Mesenchymal stem cell (in vitro differentiated cells and primary cell): Measurements from ENCODE around the gene KRTAP21-1.

ENCODE experiments used
- DNase-seq: peaks from one replicate; pipeline ENCODE4 v3.0.0-alpha.2; 2013
- H2AFZ ChIP-seq: one replicate; pipeline ENCODE4 v1.6.1; 2013; ENCODE audit warnings: low read depth, mild to moderate bottlenecking, control low read depth, inconsistent platforms, low read length, moderate library complexity
- H2AK5ac ChIP-seq: 2 replicates; pipeline ENCODE4 v1.6.1; 2013; ENCODE audit warnings: low read length, moderate library complexity, mild to moderate bottlenecking, inconsistent platforms; ENCODE audit not compliant: severe bottlenecking
- H2BK120ac ChIP-seq: one replicate; pipeline ENCODE4 v1.6.1; 2013; ENCODE audit warnings: low read depth, mild to moderate bottlenecking, inconsistent platforms, low read length, moderate library complexity
- H2BK12ac ChIP-seq, 2 experiments: one replicate each; pipeline ENCODE4 v1.6.1; 2013; ENCODE audit warnings: inconsistent platforms in 2 of 2, low read length in 2 of 2, mild to moderate bottlenecking in 2 of 2, moderate library complexity in 2 of 2, control low read depth in 1 of 2
- H2BK15ac ChIP-seq: one replicate; pipeline ENCODE4 v1.6.1; 2013; ENCODE audit warnings: mild to moderate bottlenecking, low read depth, inconsistent platforms; ENCODE audit not compliant: poor library complexity, severe bottlenecking
- H2BK5ac ChIP-seq: 2 replicates; pipeline ENCODE4 v1.6.1; 2013; ENCODE audit warnings: low read depth, mild to moderate bottlenecking, low read length, control low read depth, inconsistent platforms; ENCODE audit not compliant: poor library complexity, severe bottlenecking
- H3K14ac ChIP-seq, 2 experiments: one replicate each; pipeline ENCODE4 v1.6.1; 2013; ENCODE audit warnings: inconsistent platforms in 2 of 2, low read length in 2 of 2, control low read depth in 1 of 2, mild to moderate bottlenecking in 1 of 2, moderate library complexity in 1 of 2
- H3K18ac ChIP-seq, 2 experiments: one replicate each; pipeline ENCODE4 v1.6.1; 2013; ENCODE audit warnings: inconsistent platforms in 2 of 2, low read length in 2 of 2, control low read depth in 1 of 2, low read depth in 1 of 2, mild to moderate bottlenecking in 1 of 2
- H3K23ac ChIP-seq, 2 experiments: one replicate each; pipeline ENCODE4 v1.6.1; 2013; ENCODE audit warnings: inconsistent platforms in 2 of 2, low read length in 2 of 2, mild to moderate bottlenecking in 2 of 2, moderate library complexity in 2 of 2, control low read depth in 1 of 2
- H3K27ac ChIP-seq: 2 replicates; pipeline ENCODE4 v1.5.1; 2013; ENCODE audit warnings: mild to moderate bottlenecking, moderate library complexity, low read length, control low read depth, inconsistent platforms; ENCODE audit not compliant: poor library complexity, severe bottlenecking
- H3K27me3 ChIP-seq, 2 experiments: 2 replicates each; pipeline versions ENCODE4 v1.6.1 to v1.7.0; 2013; ENCODE audit warnings: low read length in 2 of 2, mild to moderate bottlenecking in 2 of 2, moderate library complexity in 2 of 2, control low read depth in 1 of 2, inconsistent platforms in 1 of 2; ENCODE audit not compliant: control insufficient read depth in 1 of 2, insufficient read depth in 1 of 2
- H3K36me3 ChIP-seq, 2 experiments: 2 replicates each; pipeline versions ENCODE4 v1.6.1 to v1.7.0; 2013; ENCODE audit warnings: low read length in 2 of 2, control low read depth in 1 of 2, inconsistent platforms in 1 of 2, low read depth in 1 of 2, mild to moderate bottlenecking in 1 of 2; ENCODE audit not compliant: insufficient read depth in 2 of 2, control insufficient read depth in 1 of 2
- H3K4ac ChIP-seq, 2 experiments: one replicate each; pipeline ENCODE4 v1.6.1; 2013; ENCODE audit warnings: inconsistent platforms in 2 of 2, low read length in 2 of 2, mild to moderate bottlenecking in 2 of 2, moderate library complexity in 2 of 2, control low read depth in 1 of 2, low read depth in 1 of 2
- H3K4me1 ChIP-seq: 2 replicates; pipeline ENCODE4 v1.6.1; 2013; ENCODE audit warnings: low read depth, low read length, control low read depth; ENCODE audit not compliant: control insufficient read depth, insufficient read depth
- H3K4me2 ChIP-seq: 2 replicates; pipeline ENCODE4 v1.6.1; 2013; ENCODE audit warnings: low read length, mild to moderate bottlenecking, inconsistent platforms; ENCODE audit not compliant: poor library complexity, severe bottlenecking
- H3K4me3 ChIP-seq, 2 experiments: 2 replicates each; pipeline versions ENCODE4 v1.5.1 to v1.7.0; 2013; ENCODE audit warnings: low read length in 2 of 2, mild to moderate bottlenecking in 2 of 2, control low read depth in 1 of 2, low read depth in 1 of 2; ENCODE audit not compliant: insufficient read depth in 1 of 2
- H3K79me1 ChIP-seq: replicated peaks from 2 replicates; pipeline ENCODE4 v1.6.1; 2013; ENCODE audit warnings: mild to moderate bottlenecking, control low read depth, low read length, inconsistent platforms; ENCODE audit not compliant: poor library complexity, severe bottlenecking
- H3K9ac ChIP-seq: 2 replicates; pipeline ENCODE4 v1.7.0; 2013; ENCODE audit warnings: mild to moderate bottlenecking, low read length, moderate library complexity
- H3K9me3 ChIP-seq: 2 replicates; pipeline ENCODE4 v1.7.0; 2013; ENCODE audit warnings: mild to moderate bottlenecking, low read length; ENCODE audit not compliant: control insufficient read depth
- H4K8ac ChIP-seq: one replicate; pipeline ENCODE4 v1.6.1; 2013; ENCODE audit warnings: inconsistent platforms, mild to moderate bottlenecking, low read length, moderate library complexity
- H4K91ac ChIP-seq: one replicate; pipeline ENCODE4 v1.6.1; 2013; ENCODE audit warnings: mild to moderate bottlenecking, low read length, inconsistent platforms
- WGBS: methylation state at CpG from one replicate; pipeline ENCODE4 v1.1.7; 2013; ENCODE audit warnings: mixed read lengths; 5-methylcytosine and 5-hydroxymethylcytosine counted together

The KRTAP21-1 gene

DNA sequence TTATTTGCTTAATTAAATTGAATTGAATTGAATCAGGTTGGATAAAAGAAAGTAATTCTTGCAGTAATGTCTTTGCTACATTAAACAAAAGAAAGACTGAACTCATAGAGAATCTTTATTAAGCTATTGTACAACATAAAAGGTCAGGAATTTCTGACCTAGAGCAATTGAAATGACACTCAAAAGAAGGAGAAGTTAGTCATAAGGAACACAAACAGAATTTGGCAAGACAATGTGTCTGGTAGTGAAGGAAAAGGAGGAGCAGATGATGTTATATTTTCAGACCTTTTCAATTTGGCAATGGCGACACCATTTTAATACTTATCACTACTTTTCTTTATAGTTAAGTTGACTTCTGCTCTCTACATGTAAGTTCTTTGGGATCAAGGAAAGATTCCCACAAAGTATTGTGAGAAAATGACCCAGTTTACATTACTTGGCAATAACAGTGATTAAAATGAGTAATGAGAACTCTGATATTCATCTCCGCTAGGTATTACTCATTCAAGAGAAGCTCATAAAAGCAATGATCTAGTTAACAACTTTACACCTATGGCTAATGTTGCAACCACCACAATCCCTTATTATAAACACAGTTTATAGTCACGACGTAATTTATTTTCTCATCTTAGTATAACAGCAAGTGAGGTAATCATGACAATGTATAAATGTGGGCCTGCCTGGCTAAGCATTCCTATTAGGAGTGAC lies 14.7 kb upstream of the KRTAP21-1 start:
- no peak overlapping the region for H2AFZ ChIP-seq
- no peak overlapping the region for H3K4me3 ChIP-seq
- H3K18ac ChIP-seq, result no peak overlapping the region
- no peaks in the 10 kb centered on the region for H3K27me3 ChIP-seq
- no peak overlapping the region for H2BK15ac ChIP-seq
- H3K4me1 ChIP-seq, result no peaks in the 10 kb centered on the region
- H3K9me3 ChIP-seq, result peaks cover 9% of the 10 kb centered on the region
- 89% methylated on average over 1 of the region's 4 CpGs for WGBS
- H3K79me1 ChIP-seq, result no peaks in the 10 kb centered on the region
- H3K36me3 ChIP-seq, result no peaks in the 10 kb centered on the region
- H2BK12ac ChIP-seq, result no peak overlapping the region
- no peak overlapping the region for H3K23ac ChIP-seq
- no peak overlapping the region for H2AK5ac ChIP-seq
- no peak for DNase-seq
- H4K91ac ChIP-seq, result no peak overlapping the region
- no peak overlapping the region for H3K4ac ChIP-seq
- H2BK120ac ChIP-seq, result no peak overlapping the region
- H3K14ac ChIP-seq, result no peak overlapping the region
- H2BK5ac ChIP-seq, result no peak overlapping the region
- no peak overlapping the region for H3K27ac ChIP-seq
- no peak overlapping the region for H3K9ac ChIP-seq
- no peak overlapping the region for H3K4me2 ChIP-seq
- no peak overlapping the region for H4K8ac ChIP-seq

DNA sequence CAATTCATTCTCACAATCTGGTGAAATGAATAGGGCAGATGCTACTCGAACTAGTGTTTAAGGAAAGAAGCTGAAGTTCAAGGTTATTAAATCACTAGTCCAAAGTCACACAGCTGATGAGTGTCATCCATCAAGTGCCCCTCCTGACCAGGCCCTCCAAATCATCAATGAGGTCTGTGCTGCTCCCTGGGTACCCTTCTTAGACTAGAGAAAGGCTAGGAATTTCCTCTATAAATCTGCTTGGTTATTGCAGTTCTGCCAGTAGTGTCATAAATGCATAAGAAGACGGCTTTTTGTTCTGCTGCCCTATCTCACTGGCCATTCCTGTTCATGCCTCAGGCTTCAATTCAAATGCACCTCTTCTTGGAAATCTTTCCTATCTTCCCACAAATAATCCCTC lies 5.5 kb upstream of the KRTAP21-1 start:
- no peaks in the 10 kb centered on the region for H3K36me3 ChIP-seq
- DNase-seq, result no peak
- no peak overlapping the region for H4K91ac ChIP-seq
- no peak overlapping the region for H2AK5ac ChIP-seq
- no peak overlapping the region for H3K27ac ChIP-seq
- H3K18ac ChIP-seq, result no peak overlapping the region
- H3K27me3 ChIP-seq, result no peaks in the 10 kb centered on the region
- H3K14ac ChIP-seq, result no peak overlapping the region
- H3K9me3 ChIP-seq, result no peaks in the 10 kb centered on the region
- H3K4me2 ChIP-seq, result no peak overlapping the region
- H4K8ac ChIP-seq, result no peak overlapping the region
- H2BK12ac ChIP-seq, result no peak overlapping the region
- H2BK15ac ChIP-seq, result no peak overlapping the region
- no peak overlapping the region for H3K4me3 ChIP-seq
- no peak overlapping the region for H3K4ac ChIP-seq
- H2BK5ac ChIP-seq, result no peak overlapping the region
- no peak overlapping the region for H3K9ac ChIP-seq
- H2BK120ac ChIP-seq, result no peak overlapping the region
- H3K23ac ChIP-seq, result no peak overlapping the region
- no peaks in the 10 kb centered on the region for H3K4me1 ChIP-seq
- no peak overlapping the region for H2AFZ ChIP-seq
- H3K79me1 ChIP-seq, result no peaks in the 10 kb centered on the region
- 75% methylated on average over 2 of the region's 2 CpGs for WGBS

DNA sequence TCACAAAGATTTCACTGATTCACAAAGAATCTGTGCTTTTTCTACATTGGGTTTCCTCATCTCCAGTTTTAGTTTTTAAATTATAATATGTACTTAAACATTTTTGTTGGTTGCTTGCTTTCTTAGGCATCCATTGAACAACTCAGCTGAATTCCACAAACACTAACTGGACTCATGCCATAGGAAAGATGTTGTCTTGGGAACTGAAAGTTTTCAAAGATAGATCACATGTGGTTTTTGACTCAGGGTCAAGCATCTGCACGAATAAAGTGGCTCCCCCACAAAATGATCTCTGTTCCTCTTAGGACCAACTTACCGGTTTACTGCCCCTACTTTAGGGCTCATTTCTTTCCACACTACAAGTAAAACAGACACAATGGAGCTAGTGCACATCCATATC lies 3.1 kb upstream of the KRTAP21-1 start:
- WGBS, result 38% methylated on average over 2 of the region's 2 CpGs
- no peak overlapping the region for H2BK12ac ChIP-seq
- H3K36me3 ChIP-seq, result no peaks in the 10 kb centered on the region
- no peak for DNase-seq
- H3K27me3 ChIP-seq, result no peaks in the 10 kb centered on the region
- no peak overlapping the region for H4K8ac ChIP-seq
- no peak overlapping the region for H2BK5ac ChIP-seq
- no peak overlapping the region for H4K91ac ChIP-seq
- no peaks in the 10 kb centered on the region for H3K4me1 ChIP-seq
- no peak overlapping the region for H2BK15ac ChIP-seq
- no peak overlapping the region for H3K4me3 ChIP-seq
- no peaks in the 10 kb centered on the region for H3K79me1 ChIP-seq
- no peak overlapping the region for H2AFZ ChIP-seq
- no peak overlapping the region for H3K4ac ChIP-seq
- H2BK120ac ChIP-seq, result no peak overlapping the region
- no peak overlapping the region for H3K23ac ChIP-seq
- no peak overlapping the region for H2AK5ac ChIP-seq
- H3K4me2 ChIP-seq, result no peak overlapping the region
- H3K9me3 ChIP-seq, result no peaks in the 10 kb centered on the region
- H3K14ac ChIP-seq, result no peak overlapping the region
- H3K9ac ChIP-seq, result no peak overlapping the region
- H3K27ac ChIP-seq, result no peak overlapping the region
- no peak overlapping the region for H3K18ac ChIP-seq

DNA sequence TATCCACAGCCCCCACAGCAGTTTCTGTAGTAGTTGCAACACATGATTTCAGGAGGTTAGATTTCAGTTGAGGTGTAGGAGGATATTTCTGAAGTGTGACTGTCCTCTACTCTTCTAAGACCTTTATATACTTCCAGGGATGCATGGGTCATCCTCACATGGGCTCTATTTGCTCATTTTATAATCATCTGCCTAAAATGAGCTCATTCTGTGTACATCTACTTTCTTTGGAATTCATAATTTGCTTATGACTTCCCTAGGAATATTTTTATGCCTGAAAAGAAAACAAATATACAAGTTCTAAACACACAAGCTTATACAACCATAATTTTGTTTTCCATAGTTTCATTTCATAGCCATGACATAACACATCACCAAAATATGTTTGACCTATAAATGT lies 8.1 kb downstream of the KRTAP21-1 start, which contains the start of gene KRTAP21-2:
KRTAP21-2 (minus strand) TSS at position 101 of the 400 bp plus-strand sequence; CDS start at position 44, 57 bp downstream.
- Histone ChIP-seq H2AFZ (no peak within 1 kb of the TSS), H3K27ac (no peak within 1 kb of the TSS), H3K9ac (no peak within 1 kb of the TSS), H3K4me1 (no peaks in the 10 kb centered on the region), H4K8ac (no peak within 1 kb of the TSS), H2BK15ac (no peak within 1 kb of the TSS), H2AK5ac (no peak within 1 kb of the TSS), H4K91ac (no peak within 1 kb of the TSS), H3K23ac (no peak within 1 kb of the TSS), H3K4me3 (no peak within 1 kb of the TSS), H3K18ac (no peak within 1 kb of the TSS), H3K4ac (no peak within 1 kb of the TSS), H3K14ac (no peak within 1 kb of the TSS), H2BK5ac (no peak within 1 kb of the TSS), H2BK120ac (no peak within 1 kb of the TSS), H3K9me3 (no peaks in the 10 kb centered on the region), H3K27me3 (no peaks in the 10 kb centered on the region), H3K79me1 (no peaks in the 10 kb centered on the region), H2BK12ac (no peak within 1 kb of the TSS), H3K4me2 (no peak within 1 kb of the TSS), H3K36me3 (no peaks in the 10 kb centered on the region)
- DNase-seq, result no peak
